ENCODE measurements around the gene SAMD14.

DNA sequence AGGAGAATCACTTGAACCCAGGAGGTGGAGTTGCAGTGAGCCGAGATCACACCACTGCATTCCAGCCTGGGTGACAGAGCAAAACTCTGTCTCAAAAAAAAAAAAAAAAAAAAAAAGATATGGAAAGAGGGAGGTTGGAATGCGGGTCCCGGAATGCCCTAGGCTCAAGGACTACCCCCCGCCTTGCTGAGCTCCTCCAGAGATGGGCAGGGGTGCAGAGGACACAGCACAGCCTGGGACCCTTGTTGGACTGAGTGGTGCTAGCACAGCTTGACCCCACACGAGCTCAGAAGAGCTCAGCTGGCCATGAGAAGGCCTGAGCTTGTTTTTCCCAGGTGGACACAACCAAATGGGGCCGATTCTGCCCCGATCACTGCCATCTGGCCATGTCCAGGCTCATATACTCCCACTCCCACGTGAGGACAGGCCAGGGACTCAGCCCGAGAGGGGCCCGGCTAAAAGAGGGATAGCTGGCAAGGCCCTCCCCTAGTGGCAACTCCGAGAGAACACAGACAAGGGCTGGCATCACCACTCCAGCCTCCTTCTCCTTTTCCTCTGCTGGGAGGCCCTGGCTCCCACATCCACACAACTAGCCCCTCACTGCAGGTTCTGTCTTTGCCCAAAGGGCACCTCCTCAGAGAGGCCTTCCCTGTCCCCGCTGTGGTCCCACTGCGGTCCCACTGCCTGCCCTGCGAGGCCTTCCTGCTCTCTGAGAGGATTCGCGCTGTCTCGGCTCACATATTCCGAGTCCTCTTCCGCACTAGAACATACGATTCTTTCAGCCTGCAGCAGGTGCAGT lies 46.8 kb upstream of the SAMD14 start:
- TF ChIP-seq, protein P1, sequence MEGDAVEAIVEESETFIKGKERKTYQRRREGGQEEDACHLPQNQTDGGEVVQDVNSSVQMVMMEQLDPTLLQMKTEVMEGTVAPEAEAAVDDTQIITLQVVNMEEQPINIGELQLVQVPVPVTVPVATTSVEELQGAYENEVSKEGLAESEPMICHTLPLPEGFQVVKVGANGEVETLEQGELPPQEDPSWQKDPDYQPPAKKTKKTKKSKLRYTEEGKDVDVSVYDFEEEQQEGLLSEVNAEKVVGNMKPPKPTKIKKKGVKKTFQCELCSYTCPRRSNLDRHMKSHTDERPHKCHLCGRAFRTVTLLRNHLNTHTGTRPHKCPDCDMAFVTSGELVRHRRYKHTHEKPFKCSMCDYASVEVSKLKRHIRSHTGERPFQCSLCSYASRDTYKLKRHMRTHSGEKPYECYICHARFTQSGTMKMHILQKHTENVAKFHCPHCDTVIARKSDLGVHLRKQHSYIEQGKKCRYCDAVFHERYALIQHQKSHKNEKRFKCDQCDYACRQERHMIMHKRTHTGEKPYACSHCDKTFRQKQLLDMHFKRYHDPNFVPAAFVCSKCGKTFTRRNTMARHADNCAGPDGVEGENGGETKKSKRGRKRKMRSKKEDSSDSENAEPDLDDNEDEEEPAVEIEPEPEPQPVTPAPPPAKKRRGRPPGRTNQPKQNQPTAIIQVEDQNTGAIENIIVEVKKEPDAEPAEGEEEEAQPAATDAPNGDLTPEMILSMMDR (conservative IDR thresholded peaks at IDR 0.05) = no peak
- no peak for TF ChIP-seq ZFX (IDR thresholded peaks at IDR 0.05)

Data from C4-2B (cell line).